WTC11 (cell line): Measurements from ENCODE around the gene ADGRV1. TPM values are rescaled to one million over a fixed set of nuclear protein-coding genes. Genes with fewer than 3 reads are reported as not detected.

ENCODE experiments used
- ATAC-seq: fragments of 200-7000 bp; cut with Tn5 transposase; 2 replicates; pipeline ENCODE4 v1.10.0; 2021; ENCODE audit warnings: mild to moderate bottlenecking, moderate library complexity
- CTCF ChIA-PET: fragments of 300-600 bp; sonication (Branson Sonifier 250); formaldehyde crosslinking; loops from one replicate; lab custom pipeline; 2021; ENCODE audit warnings: antibody characterized with exemption; lab: Charles Lee
- POLR2A ChIA-PET: fragments of 350-600 bp; sonication (Branson Sonifier 250); formaldehyde crosslinking; loops from one replicate; lab custom pipeline; 2021; ENCODE audit warnings: antibody characterized with exemption; lab: Charles Lee
- DNase-seq: peaks from one replicate; pipeline ENCODE4 v3.0.0; 2021; ENCODE audit warnings: low spot score
- H3K27ac Mint-ChIP-seq: 2 replicates; pipeline ENCODE4 v1.8.0; 2021; ENCODE audit warnings: mixed read lengths
- H3K27me3 Mint-ChIP-seq: 2 replicates; pipeline ENCODE4 v1.8.0; 2021; ENCODE audit warnings: low read depth, mild to moderate bottlenecking, moderate library complexity, mixed read lengths
- H3K36me3 Mint-ChIP-seq: 2 replicates; pipeline ENCODE4 v1.8.0; 2021; ENCODE audit warnings: mixed read lengths
- H3K4me1 Mint-ChIP-seq: 2 replicates; pipeline ENCODE4 v1.8.0; 2022; ENCODE audit warnings: mixed read lengths
- H3K4me3 Mint-ChIP-seq: 2 replicates; pipeline ENCODE4 v1.8.0; 2021; ENCODE audit warnings: mild to moderate bottlenecking, moderate library complexity, mixed read lengths
- H3K9me3 Mint-ChIP-seq: 2 replicates; pipeline ENCODE4 v1.8.0; 2021; ENCODE audit warnings: mixed read lengths
- CREM ChIP-seq: sonication (generic); formaldehyde crosslinking; IDR thresholded peaks from 2 replicates; pipeline ENCODE4 v1.8.1; 2022; ENCODE audit warnings: mild to moderate bottlenecking, missing genetic modification reagents, moderate library complexity
- ETV6 ChIP-seq: sonication (generic); formaldehyde crosslinking; IDR thresholded peaks from 2 replicates; pipeline ENCODE4 v1.8.1; 2022; ENCODE audit warnings: mild to moderate bottlenecking, missing genetic modification reagents
- FOXK1 ChIP-seq: sonication (generic); formaldehyde crosslinking; IDR thresholded peaks from 2 replicates; pipeline ENCODE4 v1.8.0; 2022; ENCODE audit warnings: mild to moderate bottlenecking, moderate library complexity, missing genetic modification reagents
- FOXP1 ChIP-seq: sonication (generic); formaldehyde crosslinking; IDR thresholded peaks from 2 replicates; pipeline ENCODE4 v1.8.0; 2022; ENCODE audit warnings: missing genetic modification reagents, mild to moderate bottlenecking, moderate library complexity, borderline replicate concordance
- GTF2I ChIP-seq: fragments of 250-450 bp; sonication (Bioruptor Pico); conservative IDR thresholded peaks from 2 replicates; pipeline ENCODE4 v1.4.0; 2021; ENCODE audit warnings: mild to moderate bottlenecking
- KAT7 ChIP-seq: sonication (generic); formaldehyde crosslinking; IDR thresholded peaks from 2 replicates; pipeline ENCODE4 v1.8.1; 2023; ENCODE audit warnings: missing genetic modification reagents, mild to moderate bottlenecking, borderline replicate concordance
- NFE2L1 ChIP-seq: sonication (generic); formaldehyde crosslinking; IDR thresholded peaks from 2 replicates; pipeline ENCODE4 v1.8.1; 2023; ENCODE audit warnings: missing genetic modification reagents
- NFYB ChIP-seq: sonication (generic); formaldehyde crosslinking; conservative IDR thresholded peaks from 2 replicates; pipeline ENCODE4 v1.8.0; 2022; ENCODE audit warnings: low read depth, missing genetic modification reagents
- NR2C2 ChIP-seq: sonication (generic); formaldehyde crosslinking; IDR thresholded peaks from 2 replicates; pipeline ENCODE4 v1.8.0; 2022; ENCODE audit warnings: mild to moderate bottlenecking, missing genetic modification reagents
- OVOL2 ChIP-seq: fragments of 250-450 bp; sonication (Bioruptor Pico); IDR thresholded peaks from 2 replicates; pipeline ENCODE4 v1.9.0; 2021; ENCODE audit warnings: mild to moderate bottlenecking, borderline replicate concordance
- RORB ChIP-seq: fragments of 250-450 bp; sonication (Bioruptor Pico); IDR thresholded peaks from 2 replicates; pipeline ENCODE4 v1.9.0; 2021; ENCODE audit warnings: mild to moderate bottlenecking
- SOX15 ChIP-seq: fragments of 250-450 bp; sonication (Bioruptor Pico); IDR thresholded peaks from 2 replicates; pipeline ENCODE4 v1.9.0; 2021; ENCODE audit warnings: mild to moderate bottlenecking
- TP53 ChIP-seq: sonication (generic); formaldehyde crosslinking; IDR thresholded peaks from 2 replicates; pipeline ENCODE4 v1.8.1; 2023; ENCODE audit warnings: mild to moderate bottlenecking, missing genetic modification reagents
- ZBTB21 ChIP-seq: sonication (generic); formaldehyde crosslinking; IDR thresholded peaks from 2 replicates; pipeline ENCODE4 v1.8.1; 2023; ENCODE audit warnings: mild to moderate bottlenecking, missing genetic modification reagents, borderline replicate concordance
- ZNF121 ChIP-seq: sonication (generic); formaldehyde crosslinking; IDR thresholded peaks from 2 replicates; pipeline ENCODE4 v1.8.0; 2023; ENCODE audit warnings: missing genetic modification reagents
- ZNF396 ChIP-seq: fragments of 250-450 bp; sonication (Bioruptor Pico); IDR thresholded peaks from 2 replicates; pipeline ENCODE4 v1.8.0; 2021; ENCODE audit warnings: mild to moderate bottlenecking, moderate library complexity, borderline replicate concordance
- ZNF416 ChIP-seq: fragments of 250-450 bp; sonication (Bioruptor Pico); IDR thresholded peaks from 2 replicates; pipeline ENCODE4 v1.9.0; 2021; ENCODE audit warnings: mild to moderate bottlenecking, inconsistent platforms
- ZNF423 ChIP-seq: fragments of 250-450 bp; sonication (Bioruptor Pico); IDR thresholded peaks from 2 replicates; pipeline ENCODE4 v2.1.2; 2022; ENCODE audit warnings: mild to moderate bottlenecking, moderate library complexity
- total RNA-seq: library from RNA; stranded (reverse); gene quantifications from 3 replicates; pipeline ENCODE4 v1.2.3, GENCODE V29; 2021
- TF ChIP-seq, protein P1 (sequence below): sonication (generic); formaldehyde crosslinking; IDR thresholded peaks from 2 replicates; pipeline ENCODE4 v1.8.1; 2023; ENCODE audit warnings: mild to moderate bottlenecking, missing genetic modification reagents
- TF ChIP-seq, protein P2 (sequence below): fragments of 250-450 bp; sonication (Bioruptor Pico); IDR thresholded peaks from 2 replicates; pipeline ENCODE4 v1.9.0; 2021; ENCODE audit warnings: moderate library complexity, mild to moderate bottlenecking, inconsistent platforms, borderline replicate concordance
- TF ChIP-seq, protein P3 (sequence below): sonication (generic); formaldehyde crosslinking; IDR thresholded peaks from 2 replicates; pipeline ENCODE4 v1.8.0; 2022; ENCODE audit warnings: mild to moderate bottlenecking, missing genetic modification reagents
- TF ChIP-seq, protein P4 (sequence below): sonication (generic); formaldehyde crosslinking; IDR thresholded peaks from 2 replicates; pipeline ENCODE4 v1.8.0; 2022; ENCODE audit warnings: missing genetic modification reagents
- TF ChIP-seq, protein P5 (sequence below): sonication (generic); formaldehyde crosslinking; IDR thresholded peaks from 2 replicates; pipeline ENCODE4 v1.8.1; 2023; ENCODE audit warnings: mild to moderate bottlenecking, missing genetic modification reagents

Gene ADGRV1
- total RNA-seq, 1 experiment from 2014 or later = 74.5 TPM

DNA sequence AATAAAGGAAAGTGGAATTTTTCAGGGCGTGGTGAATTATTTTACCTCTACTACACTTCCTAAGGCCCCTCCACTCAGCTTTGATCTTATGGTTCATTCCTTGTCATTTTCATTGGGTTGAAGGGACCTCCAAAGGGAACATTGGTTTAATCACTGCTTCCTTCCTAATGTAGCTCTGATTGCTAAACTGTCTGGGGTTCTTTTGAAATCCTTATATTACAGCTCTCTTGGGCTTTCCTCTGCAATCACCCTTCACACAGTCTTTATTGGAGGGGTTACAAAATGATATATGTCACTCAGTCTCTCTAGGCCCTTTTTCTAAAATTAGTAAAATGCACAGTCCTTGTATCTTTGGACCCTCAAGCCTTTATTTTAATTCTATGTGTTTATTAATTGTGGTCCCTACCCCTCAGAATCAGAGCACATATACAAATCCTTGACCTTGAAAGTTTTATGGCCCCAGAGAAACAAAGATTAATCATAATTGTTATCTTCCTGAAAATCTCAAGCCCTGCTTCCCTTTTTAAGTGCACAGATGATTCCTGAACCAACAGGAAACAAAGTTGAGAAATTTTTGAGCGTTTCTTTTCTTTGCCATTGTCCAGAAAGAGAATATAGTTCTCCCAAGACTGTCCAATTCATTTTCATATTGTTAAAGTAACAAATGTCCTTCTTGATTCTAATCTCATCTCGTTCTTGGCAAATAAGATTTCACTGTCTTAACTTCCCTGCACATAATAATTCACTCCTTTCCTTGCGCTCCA, 494.6 kb downstream of the ADGRV1 start (continued):
- TF ChIP-seq ZBTB21 (CRISPR knock-in tag) (no peak), SOX15 (no peak), GTF2I (CRISPR knock-in tag) (no peak), RORB (CRISPR knock-in tag) (no peak), CREM (CRISPR knock-in tag) (no peak), ZNF416 (CRISPR knock-in tag) (no peak), ETV6 (no peak)
- TF ChIP-seq, protein P1, sequence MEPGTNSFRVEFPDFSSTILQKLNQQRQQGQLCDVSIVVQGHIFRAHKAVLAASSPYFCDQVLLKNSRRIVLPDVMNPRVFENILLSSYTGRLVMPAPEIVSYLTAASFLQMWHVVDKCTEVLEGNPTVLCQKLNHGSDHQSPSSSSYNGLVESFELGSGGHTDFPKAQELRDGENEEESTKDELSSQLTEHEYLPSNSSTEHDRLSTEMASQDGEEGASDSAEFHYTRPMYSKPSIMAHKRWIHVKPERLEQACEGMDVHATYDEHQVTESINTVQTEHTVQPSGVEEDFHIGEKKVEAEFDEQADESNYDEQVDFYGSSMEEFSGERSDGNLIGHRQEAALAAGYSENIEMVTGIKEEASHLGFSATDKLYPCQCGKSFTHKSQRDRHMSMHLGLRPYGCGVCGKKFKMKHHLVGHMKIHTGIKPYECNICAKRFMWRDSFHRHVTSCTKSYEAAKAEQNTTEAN (CRISPR knock-in tag) = no peak

DNA sequence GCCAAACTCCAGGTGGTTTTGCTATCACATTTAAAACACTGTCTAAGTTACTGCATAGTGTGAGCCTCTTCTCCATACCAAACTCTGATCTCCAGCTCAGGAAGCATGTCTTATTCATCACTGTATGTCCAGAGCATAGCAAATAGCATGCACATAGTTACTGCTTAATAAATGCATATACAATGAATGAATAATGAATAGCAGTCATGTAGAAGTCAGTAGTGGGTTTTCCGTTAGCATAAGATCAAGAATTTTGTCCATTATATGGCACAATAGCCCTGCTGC, 495.1 kb downstream of the ADGRV1 start:
- no peak overlapping the region for H3K27ac Mint-ChIP-seq
- no peaks in the 10 kb centered on the region for H3K9me3 Mint-ChIP-seq
- H3K27me3 Mint-ChIP-seq = no peaks in the 10 kb centered on the region
- CTCF ChIA-PET = no interaction called here
- ATAC-seq (no peak), DNase-seq (no peak)
- H3K4me3 Mint-ChIP-seq = no peak overlapping the region
- peaks cover 11% of the 10 kb centered on the region for H3K4me1 Mint-ChIP-seq
- TF ChIP-seq, protein P2, sequence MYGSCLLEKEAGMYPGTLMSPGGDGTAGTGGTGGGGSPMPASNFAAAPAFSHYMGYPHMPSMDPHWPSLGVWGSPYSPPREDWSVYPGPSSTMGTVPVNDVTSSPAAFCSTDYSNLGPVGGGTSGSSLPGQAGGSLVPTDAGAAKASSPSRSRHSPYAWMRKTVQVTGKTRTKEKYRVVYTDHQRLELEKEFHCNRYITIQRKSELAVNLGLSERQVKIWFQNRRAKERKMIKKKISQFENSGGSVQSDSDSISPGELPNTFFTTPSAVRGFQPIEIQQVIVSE (CRISPR knock-in tag) = no peak
- TF ChIP-seq TP53 (CRISPR knock-in tag) = no peak
- TF ChIP-seq OVOL2 (CRISPR knock-in tag) = no peak
- TF ChIP-seq ZNF121 (CRISPR knock-in tag) = no peak
- no peak for TF ChIP-seq ZNF423 (CRISPR knock-in tag)
- no peak for TF ChIP-seq NFYB (CRISPR knock-in tag)
- TF ChIP-seq GTF2I (CRISPR knock-in tag) = no peak
- TF ChIP-seq, protein P3, sequence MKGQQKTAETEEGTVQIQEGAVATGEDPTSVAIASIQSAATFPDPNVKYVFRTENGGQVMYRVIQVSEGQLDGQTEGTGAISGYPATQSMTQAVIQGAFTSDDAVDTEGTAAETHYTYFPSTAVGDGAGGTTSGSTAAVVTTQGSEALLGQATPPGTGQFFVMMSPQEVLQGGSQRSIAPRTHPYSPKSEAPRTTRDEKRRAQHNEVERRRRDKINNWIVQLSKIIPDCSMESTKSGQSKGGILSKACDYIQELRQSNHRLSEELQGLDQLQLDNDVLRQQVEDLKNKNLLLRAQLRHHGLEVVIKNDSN (CRISPR knock-in tag) = no peak
- TF ChIP-seq, protein P4, sequence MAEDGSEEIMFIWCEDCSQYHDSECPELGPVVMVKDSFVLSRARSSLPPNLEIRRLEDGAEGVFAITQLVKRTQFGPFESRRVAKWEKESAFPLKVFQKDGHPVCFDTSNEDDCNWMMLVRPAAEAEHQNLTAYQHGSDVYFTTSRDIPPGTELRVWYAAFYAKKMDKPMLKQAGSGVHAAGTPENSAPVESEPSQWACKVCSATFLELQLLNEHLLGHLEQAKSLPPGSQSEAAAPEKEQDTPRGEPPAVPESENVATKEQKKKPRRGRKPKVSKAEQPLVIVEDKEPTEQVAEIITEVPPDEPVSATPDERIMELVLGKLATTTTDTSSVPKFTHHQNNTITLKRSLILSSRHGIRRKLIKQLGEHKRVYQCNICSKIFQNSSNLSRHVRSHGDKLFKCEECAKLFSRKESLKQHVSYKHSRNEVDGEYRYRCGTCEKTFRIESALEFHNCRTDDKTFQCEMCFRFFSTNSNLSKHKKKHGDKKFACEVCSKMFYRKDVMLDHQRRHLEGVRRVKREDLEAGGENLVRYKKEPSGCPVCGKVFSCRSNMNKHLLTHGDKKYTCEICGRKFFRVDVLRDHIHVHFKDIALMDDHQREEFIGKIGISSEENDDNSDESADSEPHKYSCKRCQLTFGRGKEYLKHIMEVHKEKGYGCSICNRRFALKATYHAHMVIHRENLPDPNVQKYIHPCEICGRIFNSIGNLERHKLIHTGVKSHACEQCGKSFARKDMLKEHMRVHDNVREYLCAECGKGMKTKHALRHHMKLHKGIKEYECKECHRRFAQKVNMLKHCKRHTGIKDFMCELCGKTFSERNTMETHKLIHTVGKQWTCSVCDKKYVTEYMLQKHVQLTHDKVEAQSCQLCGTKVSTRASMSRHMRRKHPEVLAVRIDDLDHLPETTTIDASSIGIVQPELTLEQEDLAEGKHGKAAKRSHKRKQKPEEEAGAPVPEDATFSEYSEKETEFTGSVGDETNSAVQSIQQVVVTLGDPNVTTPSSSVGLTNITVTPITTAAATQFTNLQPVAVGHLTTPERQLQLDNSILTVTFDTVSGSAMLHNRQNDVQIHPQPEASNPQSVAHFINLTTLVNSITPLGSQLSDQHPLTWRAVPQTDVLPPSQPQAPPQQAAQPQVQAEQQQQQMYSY (CRISPR knock-in tag) = no peak
- TF ChIP-seq SOX15 = no peak
- TF ChIP-seq FOXK1 = no peak
- H3K36me3 Mint-ChIP-seq = no peaks in the 10 kb centered on the region
- POLR2A ChIA-PET = no interaction called here

DNA sequence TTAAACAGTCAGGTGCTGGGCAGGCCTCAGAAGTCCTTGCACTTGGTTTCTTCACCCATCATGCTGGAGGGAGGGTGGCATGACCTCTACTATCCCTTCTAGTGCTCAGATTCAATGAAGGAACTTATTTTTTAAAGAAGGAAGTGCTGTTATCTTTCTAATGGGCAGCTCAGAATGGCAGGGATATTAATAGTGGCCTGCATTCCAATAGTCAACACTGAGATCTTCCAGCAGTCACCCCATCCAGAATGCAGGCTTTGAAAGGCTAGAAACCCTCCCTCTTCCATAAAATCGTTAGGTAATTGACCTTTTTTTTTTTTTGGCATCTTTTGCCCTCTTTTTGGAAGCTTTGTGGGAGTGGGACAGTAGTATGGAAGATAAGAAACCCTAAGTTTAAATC, 499.6 kb downstream of the ADGRV1 start:
- ChIA-PET POLR2A (no interaction called here), CTCF (no interaction called here)
- Mint-ChIP-seq H3K27ac (no peak overlapping the region; the same call in 1 of the 2 replicates), H3K4me3 (no peak overlapping the region), H3K27me3 (no peaks in the 10 kb centered on the region), H3K9me3 (no peaks in the 10 kb centered on the region), H3K36me3 (no peaks in the 10 kb centered on the region), H3K4me1 (peaks cover 20% of the 10 kb centered on the region)
- ATAC-seq (no peak; the same call in 1 of the 2 replicates), DNase-seq (no peak)
- TF ChIP-seq FOXP1 (no peak), NFE2L1 (no peak), NR2C2 (CRISPR knock-in tag) (no peak), KAT7 (CRISPR knock-in tag) (no peak), ZNF396 (CRISPR knock-in tag) (no peak)
- TF ChIP-seq, protein P5, sequence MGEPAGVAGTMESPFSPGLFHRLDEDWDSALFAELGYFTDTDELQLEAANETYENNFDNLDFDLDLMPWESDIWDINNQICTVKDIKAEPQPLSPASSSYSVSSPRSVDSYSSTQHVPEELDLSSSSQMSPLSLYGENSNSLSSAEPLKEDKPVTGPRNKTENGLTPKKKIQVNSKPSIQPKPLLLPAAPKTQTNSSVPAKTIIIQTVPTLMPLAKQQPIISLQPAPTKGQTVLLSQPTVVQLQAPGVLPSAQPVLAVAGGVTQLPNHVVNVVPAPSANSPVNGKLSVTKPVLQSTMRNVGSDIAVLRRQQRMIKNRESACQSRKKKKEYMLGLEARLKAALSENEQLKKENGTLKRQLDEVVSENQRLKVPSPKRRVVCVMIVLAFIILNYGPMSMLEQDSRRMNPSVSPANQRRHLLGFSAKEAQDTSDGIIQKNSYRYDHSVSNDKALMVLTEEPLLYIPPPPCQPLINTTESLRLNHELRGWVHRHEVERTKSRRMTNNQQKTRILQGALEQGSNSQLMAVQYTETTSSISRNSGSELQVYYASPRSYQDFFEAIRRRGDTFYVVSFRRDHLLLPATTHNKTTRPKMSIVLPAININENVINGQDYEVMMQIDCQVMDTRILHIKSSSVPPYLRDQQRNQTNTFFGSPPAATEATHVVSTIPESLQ (CRISPR knock-in tag) = no peak
